GM23338 (cell line): ENCODE data around the gene MAGI1. TPM values are rescaled to one million over a fixed set of nuclear protein-coding genes. Genes with fewer than 3 reads are reported as not detected.

Experiments
- ATAC-seq: fragments of 200-7000 bp; cut with Tn5 transposase; 3 replicates; pipeline ENCODE4 v1.9.1; 2020
- DNase-seq: peaks from one replicate; pipeline ENCODE4 v3.0.0-alpha.2; 2015; ENCODE audit warnings: low spot score
- H2AFZ ChIP-seq: fragments of 200-600 bp; sonication (generic); 2 replicates; pipeline ENCODE4 v1.8.0; 2016; ENCODE audit warnings: antibody characterized with exemption, mild to moderate bottlenecking, moderate library complexity
- H3F3A ChIP-seq: fragments of 200-600 bp; sonication (generic); replicated peaks from 2 replicates; pipeline ENCODE4 v1.8.0; 2017; ENCODE audit warnings: antibody characterized with exemption, mixed run types, low read depth
- H3K27ac ChIP-seq: fragments of 200-600 bp; sonication (generic); 2 replicates; pipeline ENCODE4 v1.6.1; 2016; ENCODE audit warnings: low read depth
- H3K27me3 ChIP-seq: fragments of 200-600 bp; sonication (generic); 2 replicates; pipeline ENCODE4 v1.8.0; 2016; ENCODE audit warnings: mild to moderate bottlenecking, mixed run types, moderate library complexity; ENCODE audit not compliant: insufficient read depth
- H3K36me3 ChIP-seq: fragments of 200-600 bp; sonication (generic); 2 replicates; pipeline ENCODE4 v1.8.0; 2016; ENCODE audit warnings: mild to moderate bottlenecking; ENCODE audit not compliant: insufficient read depth
- H3K4me1 ChIP-seq: fragments of 200-600 bp; sonication (generic); 2 replicates; pipeline ENCODE4 v1.8.0; 2016; ENCODE audit warnings: mild to moderate bottlenecking, moderate library complexity; ENCODE audit not compliant: insufficient read depth
- H3K4me2 ChIP-seq: fragments of 200-600 bp; sonication (generic); 2 replicates; pipeline ENCODE4 v1.7.1; 2017; ENCODE audit warnings: mixed run types
- H3K4me3 ChIP-seq: fragments of 200-600 bp; sonication (generic); 2 replicates; pipeline ENCODE4 v1.6.1; 2016; ENCODE audit warnings: mixed run types
- H3K79me2 ChIP-seq: fragments of 200-600 bp; sonication (generic); replicated peaks from 2 replicates; pipeline ENCODE4 v1.8.0; 2017; ENCODE audit warnings: mild to moderate bottlenecking; ENCODE audit not compliant: insufficient read depth
- H3K9me2 ChIP-seq: fragments of 200-600 bp; sonication (generic); 2 replicates; pipeline ENCODE4 v1.8.0; 2017; ENCODE audit not compliant: insufficient read depth
- H4K20me1 ChIP-seq: fragments of 200-600 bp; sonication (generic); replicated peaks from 2 replicates; pipeline ENCODE4 v1.8.0; 2017; ENCODE audit warnings: mild to moderate bottlenecking; ENCODE audit not compliant: insufficient read depth
- H3K27ac Mint-ChIP-seq: 2 replicates; pipeline ENCODE4 v1.8.0; 2020; ENCODE audit warnings: inconsistent platforms, mild to moderate bottlenecking, moderate library complexity, mixed read lengths
- H3K27me3 Mint-ChIP-seq: 3 replicates; pipeline ENCODE4 v1.8.0; 2022; ENCODE audit warnings: low read depth, mild to moderate bottlenecking, moderate library complexity, mixed read lengths, inconsistent platforms; ENCODE audit not compliant: insufficient read depth, poor library complexity
- H3K36me3 Mint-ChIP-seq: 3 replicates; pipeline ENCODE4 v1.8.0; 2021; ENCODE audit warnings: low read depth, mild to moderate bottlenecking, inconsistent platforms, moderate library complexity, mixed read lengths
- H3K4me1 Mint-ChIP-seq: 3 replicates; pipeline ENCODE4 v1.8.0; 2020; ENCODE audit warnings: mild to moderate bottlenecking, inconsistent platforms, mixed read lengths
- H3K4me3 Mint-ChIP-seq: 3 replicates; pipeline ENCODE4 v1.8.0; 2021; ENCODE audit warnings: moderate library complexity, mild to moderate bottlenecking, inconsistent platforms, mixed read lengths
- H3K9me3 Mint-ChIP-seq: 3 replicates; pipeline ENCODE4 v1.8.0; 2020; ENCODE audit warnings: moderate library complexity, mild to moderate bottlenecking, inconsistent platforms, mixed read lengths
- ETS1 ChIP-seq: IDR thresholded peaks from 2 replicates; pipeline ENCODE4 v1.6.1; 2016; ENCODE audit warnings: antibody characterized with exemption
- EZH2 ChIP-seq: fragments of 200-600 bp; sonication (generic); IDR thresholded peaks from one replicate; pipeline ENCODE4 v1.8.0; 2017; ENCODE audit warnings: antibody characterized with exemption, mild to moderate bottlenecking, low read depth; ENCODE audit not compliant: unreplicated experiment
- EZH2phosphoT487 ChIP-seq: fragments of 200-600 bp; sonication (generic); IDR thresholded peaks from one replicate; pipeline ENCODE4 v1.8.1; 2018; ENCODE audit warnings: antibody characterized with exemption; ENCODE audit not compliant: unreplicated experiment
- JUNB ChIP-seq: IDR thresholded peaks from one replicate; pipeline ENCODE4 v1.6.1; 2016; ENCODE audit warnings: antibody characterized with exemption; ENCODE audit not compliant: unreplicated experiment
- POLR2AphosphoS5 ChIP-seq: IDR thresholded peaks from 2 replicates; pipeline ENCODE4 v1.6.1; 2016; ENCODE audit warnings: antibody characterized with exemption, low read depth
- REST ChIP-seq: IDR thresholded peaks from one replicate; pipeline ENCODE4 v1.6.1; 2018; ENCODE audit warnings: antibody characterized with exemption; ENCODE audit not compliant: unreplicated experiment
- STAT1 ChIP-seq: IDR thresholded peaks from one replicate; pipeline ENCODE4 v1.6.1; 2016; ENCODE audit warnings: antibody characterized with exemption; ENCODE audit not compliant: unreplicated experiment
- ZNF114 ChIP-seq: fragments of 250-450 bp; sonication (Bioruptor Pico); IDR thresholded peaks from 2 replicates; pipeline ENCODE4 v1.5.0; 2020; ENCODE audit warnings: mild to moderate bottlenecking, moderate library complexity
- ZNF331 ChIP-seq: fragments of 250-450 bp; sonication (Bioruptor Pico); IDR thresholded peaks from 2 replicates; pipeline ENCODE4 v1.5.0; 2020; ENCODE audit warnings: low read depth, mild to moderate bottlenecking, moderate library complexity
- ZNF462 ChIP-seq: fragments of 250-450 bp; sonication (Bioruptor Pico); IDR thresholded peaks from 2 replicates; pipeline ENCODE4 v1.5.0; 2020; ENCODE audit warnings: mild to moderate bottlenecking, moderate library complexity
- polyA plus RNA-seq: library from polyadenylated mRNA; unstranded; fragments of >200 nt; fragmentation: Nextera tagmentation; extraction: Ambion mirVana; gene quantifications from 2 replicates; pipeline ENCODE4 v1.2.1, GENCODE V29; 2016
- total RNA-seq: library from RNA; depleted of rRNA; stranded (reverse); fragments of >200 nt; shearing (Covaris generic); gene quantifications from 2 replicates; pipeline ENCODE4 v1.2.3, GENCODE V29; 2014
- TF ChIP-seq, protein P1 (sequence below), 2 experiments: fragments of 200-600 bp in 1 of 2; sonication (generic) in 1 of 2; conservative IDR thresholded peaks; 2 replicates each; pipeline versions ENCODE4 v1.5.1 to v1.6.1; 2016 to 2017; ENCODE audit warnings: antibody characterized with exemption in 2 of 2, low read depth in 2 of 2, mild to moderate bottlenecking in 2 of 2, moderate library complexity in 1 of 2

Gene MAGI1
- total and polyA plus RNA-seq, 2 experiments from 2014 or later: 27.4 to 71.2 TPM

DNA sequence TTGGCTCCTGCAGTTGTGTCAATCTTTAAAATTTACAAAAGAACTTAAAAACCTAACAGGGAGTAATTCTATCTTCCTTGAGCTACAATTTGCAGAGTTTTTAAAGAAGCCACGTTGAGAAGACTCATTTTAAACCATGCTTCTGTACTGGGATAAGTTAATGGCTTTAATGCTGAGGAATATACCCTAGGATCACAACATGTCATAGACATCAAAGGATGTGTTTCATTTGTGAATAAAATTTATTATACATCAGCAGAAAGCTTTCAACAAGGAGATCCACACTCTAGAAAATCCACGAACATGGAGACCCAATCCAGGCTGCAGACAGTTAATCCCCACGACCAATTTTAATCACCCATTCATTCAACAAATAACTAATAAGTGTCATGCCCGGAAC lies 297.2 kb downstream of the MAGI1 start (continued):
- TF ChIP-seq ZNF462: no peak
- TF ChIP-seq JUNB: no peak
- no peak for TF ChIP-seq REST
- TF ChIP-seq STAT1: no peak
- TF ChIP-seq POLR2AphosphoS5: no peak

DNA sequence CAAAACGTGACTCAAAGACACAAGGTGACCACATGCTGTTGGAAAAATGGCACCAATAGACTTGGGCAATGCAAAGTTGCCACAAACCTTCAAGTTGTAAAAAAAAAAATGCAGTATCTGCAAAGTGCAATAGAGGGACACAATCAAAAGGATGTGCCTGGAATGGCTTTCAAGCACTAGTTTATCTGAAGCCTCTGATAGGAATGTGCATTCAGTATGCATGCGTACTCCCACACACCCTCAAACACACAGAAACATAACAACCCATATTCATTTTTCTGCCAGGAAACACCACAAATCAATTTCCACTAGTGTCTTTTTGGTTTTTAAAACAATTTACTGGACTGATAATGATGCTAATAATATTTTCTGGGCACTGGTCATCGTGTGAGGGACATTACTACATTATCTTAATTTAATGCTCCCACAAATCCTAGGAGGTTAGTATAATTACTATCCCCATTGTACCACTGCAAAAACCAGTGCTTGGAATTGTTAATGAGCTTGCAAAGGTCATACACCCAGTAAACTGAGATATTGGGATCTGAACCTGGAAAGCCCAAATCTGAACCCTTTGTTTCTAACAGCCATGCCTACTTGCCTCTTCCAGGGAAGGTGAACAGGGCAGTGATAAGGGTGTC lies 298.7 kb downstream of the MAGI1 start:
- Histone ChIP-seq H3K36me3 (no peaks in the 10 kb centered on the region), H3K4me1 (peaks cover 13% of the 10 kb centered on the region; the same call in 1 of the 2 replicates), H3K27ac (no peak overlapping the region), H3K79me2 (peaks cover 11% of the 10 kb centered on the region), H3K9me2 (no peaks in the 10 kb centered on the region), H4K20me1 (no peaks in the 10 kb centered on the region), H3K4me3 (no peak overlapping the region), H2AFZ (no peak overlapping the region), H3F3A (no peaks in the 10 kb centered on the region), H3K27me3 (no peaks in the 10 kb centered on the region), H3K4me2 (no peak overlapping the region)
- ATAC-seq (no peak), DNase-seq (no peak)
- Mint-ChIP-seq H3K4me1 (peaks cover 24% of the 10 kb centered on the region), H3K27ac (no peak overlapping the region; the same call in 1 of the 2 replicates), H3K36me3 (no peaks in the 10 kb centered on the region), H3K27me3 (peaks cover 2% of the 10 kb centered on the region), H3K9me3 (no peaks in the 10 kb centered on the region), H3K4me3 (no peak overlapping the region)
- TF ChIP-seq EZH2phosphoT487: no peak
- no peak for TF ChIP-seq EZH2
- no peak for TF ChIP-seq JUNB
- no peak for TF ChIP-seq POLR2AphosphoS5
- no peak for TF ChIP-seq ETS1
- TF ChIP-seq, protein P1, sequence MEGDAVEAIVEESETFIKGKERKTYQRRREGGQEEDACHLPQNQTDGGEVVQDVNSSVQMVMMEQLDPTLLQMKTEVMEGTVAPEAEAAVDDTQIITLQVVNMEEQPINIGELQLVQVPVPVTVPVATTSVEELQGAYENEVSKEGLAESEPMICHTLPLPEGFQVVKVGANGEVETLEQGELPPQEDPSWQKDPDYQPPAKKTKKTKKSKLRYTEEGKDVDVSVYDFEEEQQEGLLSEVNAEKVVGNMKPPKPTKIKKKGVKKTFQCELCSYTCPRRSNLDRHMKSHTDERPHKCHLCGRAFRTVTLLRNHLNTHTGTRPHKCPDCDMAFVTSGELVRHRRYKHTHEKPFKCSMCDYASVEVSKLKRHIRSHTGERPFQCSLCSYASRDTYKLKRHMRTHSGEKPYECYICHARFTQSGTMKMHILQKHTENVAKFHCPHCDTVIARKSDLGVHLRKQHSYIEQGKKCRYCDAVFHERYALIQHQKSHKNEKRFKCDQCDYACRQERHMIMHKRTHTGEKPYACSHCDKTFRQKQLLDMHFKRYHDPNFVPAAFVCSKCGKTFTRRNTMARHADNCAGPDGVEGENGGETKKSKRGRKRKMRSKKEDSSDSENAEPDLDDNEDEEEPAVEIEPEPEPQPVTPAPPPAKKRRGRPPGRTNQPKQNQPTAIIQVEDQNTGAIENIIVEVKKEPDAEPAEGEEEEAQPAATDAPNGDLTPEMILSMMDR (conservative IDR thresholded peaks at IDR 0.05; ENCODE audit: low read depth in 2 of 2): no peak
- no peak for TF ChIP-seq ZNF331
- no peak for TF ChIP-seq STAT1
- TF ChIP-seq ZNF114: no peak
